ENCODE data around the gene SRBD1. TPM values are rescaled to one million over a fixed set of nuclear protein-coding genes. Genes with fewer than 3 reads are reported as not detected.
A peak's percentile ranks its signal among the peaks of the same experiment; 100 is the strongest.

Gene SRBD1
- total and polyA plus RNA-seq, 2 donors (not counting 1 experiment from before 2014, with no cell fraction given) = 9.6 to 18.7 TPM

- no peak for DNase-seq (ENCODE audit: low read depth in 2 of 2)
- no peak overlapping the region for H3K4me2 ChIP-seq (ENCODE audit: extremely low read depth, insufficient read depth, low read length)
- no peaks in the 10 kb centered on the region for H3K9me3 ChIP-seq (ENCODE audit: control insufficient read depth, insufficient read depth, low read depth, low read length)
- no peaks in the 10 kb centered on the region for H3K79me2 ChIP-seq (ENCODE audit: control insufficient read depth, insufficient read depth, low read length)
- no peak overlapping the region for H2AFZ ChIP-seq (ENCODE audit: low read length)
- H3K27ac ChIP-seq (ENCODE audit: insufficient read depth, low read length) = no peak overlapping the region
- H3K9ac ChIP-seq (ENCODE audit: insufficient read depth, low read length) = no peak overlapping the region
- H3K4me1 ChIP-seq (ENCODE audit: control insufficient read depth, extremely low read depth, insufficient read depth, low read length) = no peaks in the 10 kb centered on the region
- TF ChIP-seq EZH2 (IDR thresholded peaks at IDR 0.05; ENCODE audit: low read length, missing control alignments) (no peak), CTCF (conservative IDR thresholded peaks at IDR 0.05 in 1 of 2, IDR thresholded peaks at IDR 0.05 in 1 of 2; ENCODE audit: low read depth in 1 of 2, low read length in 2 of 2) (no peak)
- no peaks in the 10 kb centered on the region for H3K27me3 ChIP-seq (ENCODE audit: control insufficient read depth, insufficient read depth, low read length)
- no peak overlapping the region for H3K4me3 ChIP-seq (replicated peaks in 1 of 4; ENCODE audit: control extremely low read depth in 1 of 4, insufficient read depth in 1 of 4, low read depth in 3 of 4, low read length in 4 of 4)
- H3K36me3 ChIP-seq (ENCODE audit: control insufficient read depth, insufficient read depth, low read length) = no peaks in the 10 kb centered on the region
- no peaks in the 10 kb centered on the region for H4K20me1 ChIP-seq (ENCODE audit: control insufficient read depth, extremely low read depth, insufficient read depth, low read length)
Measured at GRCh38 chr2:45390441-45390840, 220.6 kb downstream of the SRBD1 start.

- no peak overlapping the region for H3K9ac ChIP-seq (ENCODE audit: insufficient read depth, low read length)
- no peaks in the 10 kb centered on the region for H3K79me2 ChIP-seq (ENCODE audit: control insufficient read depth, insufficient read depth, low read length)
- H3K4me2 ChIP-seq (ENCODE audit: extremely low read depth, insufficient read depth, low read length) = no peak overlapping the region
- no peak for DNase-seq (ENCODE audit: low read depth in 2 of 2)
- H3K27ac ChIP-seq (ENCODE audit: insufficient read depth, low read length) = no peak overlapping the region
- H3K9me3 ChIP-seq (ENCODE audit: control insufficient read depth, insufficient read depth, low read depth, low read length) = no peaks in the 10 kb centered on the region
- H4K20me1 ChIP-seq (ENCODE audit: control insufficient read depth, extremely low read depth, insufficient read depth, low read length) = no peaks in the 10 kb centered on the region
- H2AFZ ChIP-seq (ENCODE audit: low read length) = no peak overlapping the region
- H3K4me1 ChIP-seq (ENCODE audit: control insufficient read depth, extremely low read depth, insufficient read depth, low read length) = no peaks in the 10 kb centered on the region
- no peaks in the 10 kb centered on the region for H3K36me3 ChIP-seq (ENCODE audit: control insufficient read depth, insufficient read depth, low read length)
- no peak for TF ChIP-seq EZH2 (IDR thresholded peaks at IDR 0.05; ENCODE audit: low read length, missing control alignments)
- TF ChIP-seq CTCF (conservative IDR thresholded peaks at IDR 0.05 in 1 of 2, IDR thresholded peaks at IDR 0.05 in 1 of 2; ENCODE audit: low read depth in 1 of 2, low read length in 2 of 2) = no peak
- H3K4me3 ChIP-seq (replicated peaks in 1 of 4; ENCODE audit: control extremely low read depth in 1 of 4, insufficient read depth in 1 of 4, low read depth in 3 of 4, low read length in 4 of 4) = no peak overlapping the region
- no peaks in the 10 kb centered on the region for H3K27me3 ChIP-seq (ENCODE audit: control insufficient read depth, insufficient read depth, low read length)
Measured at GRCh38 chr2:45388541-45389100, 222.4 kb downstream of the SRBD1 start.

- Histone ChIP-seq H2AFZ (ENCODE audit: low read length) (no peak overlapping the region), H3K36me3 (ENCODE audit: control insufficient read depth, insufficient read depth, low read length) (no peaks in the 10 kb centered on the region), H3K27me3 (ENCODE audit: control insufficient read depth, insufficient read depth, low read length) (no peaks in the 10 kb centered on the region), H3K4me3 (replicated peaks in 1 of 4; ENCODE audit: control extremely low read depth in 1 of 4, insufficient read depth in 1 of 4, low read depth in 3 of 4, low read length in 4 of 4) (no peak overlapping the region), H3K4me1 (ENCODE audit: control insufficient read depth, extremely low read depth, insufficient read depth, low read length) (no peaks in the 10 kb centered on the region), H3K27ac (ENCODE audit: insufficient read depth, low read length) (no peak overlapping the region), H3K9me3 (ENCODE audit: control insufficient read depth, insufficient read depth, low read depth, low read length) (no peaks in the 10 kb centered on the region), H3K9ac (ENCODE audit: insufficient read depth, low read length) (no peak overlapping the region), H3K79me2 (ENCODE audit: control insufficient read depth, insufficient read depth, low read length) (no peaks in the 10 kb centered on the region), H4K20me1 (ENCODE audit: control insufficient read depth, extremely low read depth, insufficient read depth, low read length) (no peaks in the 10 kb centered on the region), H3K4me2 (ENCODE audit: extremely low read depth, insufficient read depth, low read length) (no peak overlapping the region)
- TF ChIP-seq EZH2 (IDR thresholded peaks at IDR 0.05; ENCODE audit: low read length, missing control alignments) = no peak
- no peak for TF ChIP-seq CTCF (conservative IDR thresholded peaks at IDR 0.05 in 1 of 2, IDR thresholded peaks at IDR 0.05 in 1 of 2; ENCODE audit: low read depth in 1 of 2, low read length in 2 of 2)
- DNase-seq (ENCODE audit: low read depth in 2 of 2) = peak; percentile 43 to 57
Measured at GRCh38 chr2:45382744-45383143, 228.3 kb downstream of the SRBD1 start.

Measured in fibroblast of lung (primary cell).